Neural cell (in vitro differentiated cells): ENCODE measurements around the gene PRDX3.

Experiments used
- EP300 ChIP-seq: fragments of 450-650 bp; conservative IDR thresholded peaks from 2 replicates; pipeline ENCODE4 v1.6.1; 2014; ENCODE audit warnings: antibody characterized with exemption, mild to moderate bottlenecking, moderate library complexity; ENCODE audit not compliant: poor library complexity, severe bottlenecking
- EZH2 ChIP-seq: fragments of 200-600, 300-800 bp; shearing (Covaris generic), sonication (generic); IDR thresholded peaks from 2 replicates; pipeline ENCODE4 v1.6.1; 2014; ENCODE audit warnings: antibody characterized with exemption, low read length, borderline replicate concordance, mild to moderate bottlenecking; ENCODE audit not compliant: insufficient read depth, poor library complexity, severe bottlenecking
- POLR2AphosphoS5 ChIP-seq: IDR thresholded peaks from 2 replicates; pipeline ENCODE4 v1.6.1; 2012
- RAD21 ChIP-seq: fragments of 450-650 bp; conservative IDR thresholded peaks from 2 replicates; pipeline ENCODE4 v1.6.1; 2014; ENCODE audit warnings: antibody characterized with exemption, mild to moderate bottlenecking, moderate library complexity
- SMC3 ChIP-seq: fragments of 450-650 bp; conservative IDR thresholded peaks from 2 replicates; pipeline ENCODE4 v1.6.1; 2014; ENCODE audit warnings: antibody characterized with exemption, mild to moderate bottlenecking, moderate library complexity; ENCODE audit not compliant: poor library complexity
- TAF1 ChIP-seq: IDR thresholded peaks from 2 replicates; pipeline ENCODE4 v1.6.1; 2012; ENCODE audit warnings: low read depth
- TF ChIP-seq, protein P1 (sequence below): fragments of 450-650 bp; IDR thresholded peaks from 2 replicates; pipeline ENCODE4 v1.5.1; 2014; ENCODE audit warnings: antibody characterized with exemption, mild to moderate bottlenecking, moderate library complexity; ENCODE audit not compliant: poor library complexity, severe bottlenecking
- TF ChIP-seq, protein P2 (sequence below): IDR thresholded peaks from 2 replicates; pipeline ENCODE4 v1.6.1; 2012; ENCODE audit warnings: borderline replicate concordance

DNA sequence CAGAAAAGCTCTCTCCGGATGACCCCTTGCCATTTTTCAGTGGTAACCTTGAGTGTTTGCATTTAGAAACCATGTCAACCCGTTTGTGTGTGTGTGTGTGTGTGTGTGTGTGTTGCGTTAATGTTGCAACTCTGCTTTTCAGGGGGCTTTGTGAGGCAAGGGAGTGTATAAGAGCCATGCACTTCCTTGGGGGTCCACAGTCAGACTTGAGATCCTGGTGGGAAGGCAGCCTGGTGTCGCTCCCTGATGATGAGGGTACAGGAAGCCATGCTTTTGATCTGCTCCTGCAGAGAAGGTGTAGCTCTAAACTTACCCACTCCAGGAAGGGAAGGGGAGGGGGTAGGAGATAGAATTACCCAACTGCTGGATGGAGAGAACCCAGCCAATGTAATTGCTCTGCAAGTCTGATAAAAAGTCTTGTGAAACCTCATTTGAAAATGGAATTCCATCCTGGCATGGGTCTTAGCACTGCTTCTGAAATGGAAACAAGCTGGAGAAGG is 39.4 kb upstream of the PRDX3 start:
- TF ChIP-seq, protein P1, sequence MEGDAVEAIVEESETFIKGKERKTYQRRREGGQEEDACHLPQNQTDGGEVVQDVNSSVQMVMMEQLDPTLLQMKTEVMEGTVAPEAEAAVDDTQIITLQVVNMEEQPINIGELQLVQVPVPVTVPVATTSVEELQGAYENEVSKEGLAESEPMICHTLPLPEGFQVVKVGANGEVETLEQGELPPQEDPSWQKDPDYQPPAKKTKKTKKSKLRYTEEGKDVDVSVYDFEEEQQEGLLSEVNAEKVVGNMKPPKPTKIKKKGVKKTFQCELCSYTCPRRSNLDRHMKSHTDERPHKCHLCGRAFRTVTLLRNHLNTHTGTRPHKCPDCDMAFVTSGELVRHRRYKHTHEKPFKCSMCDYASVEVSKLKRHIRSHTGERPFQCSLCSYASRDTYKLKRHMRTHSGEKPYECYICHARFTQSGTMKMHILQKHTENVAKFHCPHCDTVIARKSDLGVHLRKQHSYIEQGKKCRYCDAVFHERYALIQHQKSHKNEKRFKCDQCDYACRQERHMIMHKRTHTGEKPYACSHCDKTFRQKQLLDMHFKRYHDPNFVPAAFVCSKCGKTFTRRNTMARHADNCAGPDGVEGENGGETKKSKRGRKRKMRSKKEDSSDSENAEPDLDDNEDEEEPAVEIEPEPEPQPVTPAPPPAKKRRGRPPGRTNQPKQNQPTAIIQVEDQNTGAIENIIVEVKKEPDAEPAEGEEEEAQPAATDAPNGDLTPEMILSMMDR = no peak
- TF ChIP-seq POLR2AphosphoS5 = no peak
- no peak for TF ChIP-seq RAD21
- no peak for TF ChIP-seq TAF1
- TF ChIP-seq EP300 = no peak
- TF ChIP-seq EZH2 = no peak
- TF ChIP-seq, protein P2, sequence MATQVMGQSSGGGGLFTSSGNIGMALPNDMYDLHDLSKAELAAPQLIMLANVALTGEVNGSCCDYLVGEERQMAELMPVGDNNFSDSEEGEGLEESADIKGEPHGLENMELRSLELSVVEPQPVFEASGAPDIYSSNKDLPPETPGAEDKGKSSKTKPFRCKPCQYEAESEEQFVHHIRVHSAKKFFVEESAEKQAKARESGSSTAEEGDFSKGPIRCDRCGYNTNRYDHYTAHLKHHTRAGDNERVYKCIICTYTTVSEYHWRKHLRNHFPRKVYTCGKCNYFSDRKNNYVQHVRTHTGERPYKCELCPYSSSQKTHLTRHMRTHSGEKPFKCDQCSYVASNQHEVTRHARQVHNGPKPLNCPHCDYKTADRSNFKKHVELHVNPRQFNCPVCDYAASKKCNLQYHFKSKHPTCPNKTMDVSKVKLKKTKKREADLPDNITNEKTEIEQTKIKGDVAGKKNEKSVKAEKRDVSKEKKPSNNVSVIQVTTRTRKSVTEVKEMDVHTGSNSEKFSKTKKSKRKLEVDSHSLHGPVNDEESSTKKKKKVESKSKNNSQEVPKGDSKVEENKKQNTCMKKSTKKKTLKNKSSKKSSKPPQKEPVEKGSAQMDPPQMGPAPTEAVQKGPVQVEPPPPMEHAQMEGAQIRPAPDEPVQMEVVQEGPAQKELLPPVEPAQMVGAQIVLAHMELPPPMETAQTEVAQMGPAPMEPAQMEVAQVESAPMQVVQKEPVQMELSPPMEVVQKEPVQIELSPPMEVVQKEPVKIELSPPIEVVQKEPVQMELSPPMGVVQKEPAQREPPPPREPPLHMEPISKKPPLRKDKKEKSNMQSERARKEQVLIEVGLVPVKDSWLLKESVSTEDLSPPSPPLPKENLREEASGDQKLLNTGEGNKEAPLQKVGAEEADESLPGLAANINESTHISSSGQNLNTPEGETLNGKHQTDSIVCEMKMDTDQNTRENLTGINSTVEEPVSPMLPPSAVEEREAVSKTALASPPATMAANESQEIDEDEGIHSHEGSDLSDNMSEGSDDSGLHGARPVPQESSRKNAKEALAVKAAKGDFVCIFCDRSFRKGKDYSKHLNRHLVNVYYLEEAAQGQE = no peak
- TF ChIP-seq SMC3 = no peak
